SKM-1 (cell line): ENCODE measurements around the gene OR56A4.

Experiments used
- DNase-seq: peaks from one replicate; lab custom pipeline; 2025; ENCODE audit not compliant: unreplicated experiment; lab: John Stamatoyannopoulos, UW

OR56A4 gene

GRCh38 chr11:6006846-6007245, at the start of gene OR56A4:
TSS of gene OR56A4 (minus strand) at chr11:6006946. CDS start at chr11:6002992, 3,954 bp downstream.
- DNase-seq: no peak

DNA sequence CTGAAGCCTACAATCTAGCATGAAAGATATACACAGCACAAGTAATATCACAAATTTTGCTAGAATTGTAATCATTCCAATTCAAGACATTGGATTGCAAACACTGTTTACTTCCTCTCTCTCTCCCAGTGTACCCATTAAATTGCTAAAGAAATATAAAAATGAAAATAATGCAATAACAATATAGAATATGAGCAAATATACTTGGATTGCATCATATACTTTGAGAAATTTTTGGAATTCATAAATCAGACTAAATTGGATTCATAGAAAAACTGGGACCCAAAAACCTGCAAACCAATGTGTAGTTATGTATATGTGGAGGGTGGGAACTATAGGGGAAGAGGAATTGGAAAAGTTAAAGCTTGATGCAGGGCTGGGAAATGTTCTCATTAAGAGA, 48.8 kb upstream of the OR56A4 start:
- DNase-seq: no peak

- DNase-seq: no peak
Observed at GRCh38 chr11:6052374-6052773, 45.6 kb upstream of the OR56A4 start.

GRCh38 chr11:6040874-6041273, 34.1 kb upstream of the OR56A4 start:
- DNase-seq: no peak

DNA sequence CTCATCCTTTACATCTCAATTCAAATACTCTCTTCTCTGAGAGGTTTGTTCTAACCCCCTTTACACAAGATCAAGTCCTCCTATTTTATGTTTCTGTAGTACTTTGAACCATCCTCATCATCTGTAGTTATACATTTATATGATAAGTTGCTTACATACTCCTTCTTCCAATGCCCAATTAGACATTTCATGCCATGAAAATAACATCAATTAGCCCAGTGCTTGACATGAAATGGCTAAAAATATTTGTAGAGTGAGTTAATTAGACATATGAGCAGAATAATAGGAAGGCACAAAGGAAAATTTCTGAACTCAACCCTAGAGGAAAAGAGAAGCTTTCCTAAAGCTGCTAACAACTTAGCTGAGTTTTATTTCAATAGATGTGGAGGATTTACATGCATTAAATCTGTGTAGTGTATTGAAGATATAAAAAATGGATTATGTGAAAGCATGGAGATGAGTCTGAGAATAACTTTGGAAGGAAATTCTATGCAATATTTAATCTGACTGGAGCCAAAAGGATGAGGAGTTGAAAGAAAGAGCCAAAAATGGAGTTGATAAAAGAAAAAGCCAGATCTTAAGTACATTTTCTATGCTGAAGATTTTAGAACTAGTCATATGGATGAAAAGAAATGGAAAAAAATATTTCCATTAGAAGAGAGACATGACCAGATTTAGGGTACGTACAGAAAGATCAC, 24.1 kb upstream of the OR56A4 start, which contains the start of gene OR56A1:
Gene OR56A1 (minus strand): TSS at position 51 of the 698 bp plus-strand sequence. CDS start 3,066 bp downstream, outside the sequence.
- DNase-seq: no peak

- no peak for DNase-seq
Observed at GRCh38 chr11:6027501-6027900, 20.8 kb upstream of the OR56A4 start.

- no peak for DNase-seq
Observed at GRCh38 chr11:6025056-6025455, 18.3 kb upstream of the OR56A4 start.

- peak; percentile 44 for DNase-seq
Observed at GRCh38 chr11:6022956-6023355, 16.2 kb upstream of the OR56A4 start.

GRCh38 chr11:6013042-6013441, 6.3 kb upstream of the OR56A4 start:
- no peak for DNase-seq

DNA sequence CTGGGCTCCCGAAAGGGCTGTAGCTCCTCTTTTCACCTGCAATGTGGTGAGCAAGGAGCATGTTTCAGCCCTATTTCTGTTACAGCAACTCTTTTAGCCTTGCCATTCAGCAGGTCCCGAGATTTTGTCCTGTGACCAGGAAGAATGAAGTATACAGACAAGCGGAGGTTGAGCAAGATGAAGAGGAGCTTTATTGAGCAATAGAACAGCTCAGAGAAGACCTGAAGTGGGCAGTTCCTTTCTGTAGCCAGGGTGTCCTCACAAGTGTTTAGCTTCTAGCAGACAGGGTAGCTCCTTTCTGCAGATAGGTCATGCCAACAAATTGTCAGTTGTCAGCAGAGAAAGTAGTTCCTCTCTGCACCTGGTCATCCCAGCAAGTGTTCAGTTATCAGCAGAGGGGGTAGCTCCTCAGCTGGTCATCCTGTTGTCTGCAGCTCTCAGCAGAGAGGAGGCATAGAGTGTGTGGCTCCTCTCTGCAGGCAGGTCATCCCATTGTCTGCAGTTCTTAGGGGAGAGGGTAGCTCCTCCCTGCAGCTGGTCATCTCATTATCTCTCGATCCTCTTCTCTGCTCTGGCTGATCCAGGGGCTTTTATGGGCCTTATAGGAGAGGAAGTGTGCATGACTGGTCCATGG, 5.4 kb upstream of the OR56A4 start:
- DNase-seq: peak; percentile 10

DNA sequence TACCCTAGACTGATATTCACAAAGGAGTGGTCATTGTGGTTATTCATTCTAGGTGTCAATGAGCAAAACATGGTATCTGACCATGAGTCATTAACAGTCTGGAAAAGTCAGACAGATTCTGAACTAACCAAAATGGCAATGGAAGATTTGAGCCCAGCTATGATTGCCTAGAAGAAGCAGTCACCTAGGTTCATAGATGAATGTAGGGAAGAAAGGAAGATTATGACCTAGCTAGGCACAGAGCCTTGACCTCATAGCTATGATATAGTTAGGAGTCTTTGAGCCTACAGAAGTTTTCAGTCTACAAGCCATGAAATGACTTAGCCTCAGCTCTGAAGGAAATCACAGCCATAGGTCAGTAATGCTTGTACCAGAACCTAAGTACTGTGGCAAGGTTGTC, 351 bp downstream of the OR56A4 start:
- DNase-seq: no peak

DNA sequence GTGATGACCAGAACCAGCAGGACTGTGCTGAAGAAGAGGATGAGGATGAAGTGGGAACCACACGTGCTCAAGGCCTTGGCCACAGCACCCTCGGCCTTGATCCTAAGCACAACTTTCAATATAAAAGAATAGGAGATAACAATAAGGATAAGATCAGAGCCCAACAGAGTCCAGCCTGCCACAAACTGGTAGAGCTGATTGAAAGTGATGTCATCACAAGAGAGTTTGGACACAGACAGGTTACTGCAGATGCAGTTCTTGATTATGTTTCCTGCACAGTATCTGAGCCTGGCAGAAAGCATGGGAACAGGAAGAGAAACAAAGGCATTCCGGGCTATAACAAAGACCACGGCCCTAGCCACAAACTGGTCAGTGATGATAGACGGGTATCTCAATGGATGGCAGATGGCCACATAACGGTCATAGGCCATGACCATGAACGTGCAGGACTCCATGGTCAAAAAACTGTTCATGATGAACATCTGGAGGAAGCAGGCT, 4.5 kb downstream of the OR56A4 start:
- DNase-seq: no peak

- no peak for DNase-seq
Observed at GRCh38 chr11:5994791-5995190, 12.0 kb downstream of the OR56A4 start.

DNA sequence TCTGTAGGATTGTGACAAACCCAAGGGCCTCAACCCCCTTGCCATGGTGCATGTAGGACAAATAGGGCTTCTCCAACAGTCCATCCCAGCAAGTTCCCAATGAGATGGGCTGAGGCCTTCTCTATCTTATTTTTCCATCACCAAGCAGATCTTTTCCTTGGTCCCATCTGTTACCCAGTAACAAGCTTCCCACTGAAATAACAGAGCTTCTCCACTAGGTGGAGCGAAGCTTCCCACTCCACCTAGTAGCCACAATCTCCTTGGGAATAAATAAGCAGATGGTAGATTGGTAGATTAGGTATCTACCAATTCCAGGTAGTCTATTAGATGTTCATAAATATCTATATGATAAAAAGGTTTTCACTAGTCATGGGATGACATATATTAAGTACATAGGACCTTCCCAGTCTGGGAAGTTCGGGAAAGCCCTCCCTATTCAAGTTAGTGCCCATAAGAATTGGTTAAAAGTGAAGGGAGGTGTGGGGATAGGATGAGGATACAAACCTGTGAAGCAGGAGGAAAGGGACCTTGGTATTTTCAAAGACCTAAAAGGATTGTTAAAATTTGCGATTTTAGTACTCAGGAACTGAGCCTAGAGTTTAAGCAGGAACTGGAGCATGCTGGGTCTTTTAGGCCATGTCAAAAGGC, 14.0 kb downstream of the OR56A4 start:
- peak; percentile 35 for DNase-seq

DNA sequence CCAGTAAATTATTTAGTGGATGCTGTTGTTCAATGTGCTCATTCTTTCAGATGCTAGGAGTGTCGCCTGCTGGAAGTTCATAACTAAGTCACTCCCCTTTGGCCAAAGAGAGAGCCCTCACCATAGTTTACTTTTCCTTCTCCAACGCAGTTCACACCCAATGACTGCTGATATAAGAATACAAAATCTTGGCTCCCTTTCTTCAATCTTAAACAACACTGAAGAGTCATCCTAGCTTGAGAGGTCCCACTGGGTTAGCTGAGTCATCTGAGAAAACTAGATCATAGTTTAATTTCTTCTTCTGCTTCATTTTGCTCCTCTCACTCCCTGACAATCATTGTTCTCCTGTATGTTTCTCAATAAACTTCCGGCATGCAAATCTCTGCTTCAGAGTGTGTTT, 14.6 kb downstream of the OR56A4 start:
- DNase-seq: no peak

GRCh38 chr11:5989203-5989602, 17.5 kb downstream of the OR56A4 start:
- DNase-seq: no peak

DNA sequence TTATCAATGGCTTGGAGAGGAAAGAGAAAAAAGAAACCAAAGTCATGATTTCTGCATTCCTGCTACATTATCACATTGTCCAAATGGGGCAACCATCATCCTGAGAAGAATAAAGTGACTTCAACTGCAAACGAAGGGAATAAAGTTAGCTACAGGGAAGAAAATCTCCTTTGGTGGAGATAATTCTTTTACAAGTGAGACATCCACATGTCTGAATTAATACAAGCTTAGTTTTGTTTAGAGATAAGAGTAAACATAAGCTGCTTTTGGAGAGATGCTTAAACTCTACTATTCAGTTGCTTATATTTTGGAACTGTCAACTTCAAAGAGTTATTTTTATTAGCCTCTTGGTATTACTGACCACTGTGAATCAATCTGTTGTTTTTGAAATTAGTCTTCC, 19.9 kb downstream of the OR56A4 start, which contains the start of gene OR52L1:
Gene OR52L1 (minus strand): TSS at position 101 of the 400 bp plus-strand sequence. CDS start 55 bp downstream, at position 46.
- DNase-seq: no peak

GRCh38 chr11:5983443-5983842, 23.3 kb downstream of the OR56A4 start:
- DNase-seq: no peak

GRCh38 chr11:5973530-5973929, 33.2 kb downstream of the OR56A4 start:
- DNase-seq: no peak

GRCh38 chr11:5968394-5968793, 38.4 kb downstream of the OR56A4 start, which contains the start of gene OR56A5:
TSS of gene OR56A5 (minus strand) at chr11:5968494. CDS start at chr11:5968494, 0 bp downstream.
- DNase-seq: no peak

GRCh38 chr11:5967708-5968107, 39.0 kb downstream of the OR56A4 start:
- DNase-seq: no peak

- DNase-seq: no peak
Observed at GRCh38 chr11:5966958-5967357, 39.8 kb downstream of the OR56A4 start.
